Fibroblast of the aortic adventitia (primary cell): Measurements from ENCODE around the gene IFNGR2. TPM values are rescaled to one million over a fixed set of nuclear protein-coding genes. Genes with fewer than 3 reads are reported as not detected.

Source experiments
- DNase-seq: peaks from one replicate; pipeline ENCODE4 v3.0.0-alpha.2; 2010; ENCODE audit warnings: low read depth
- H3K4me3 ChIP-seq: 2 replicates; pipeline ENCODE4 v1.5.1; 2011; ENCODE audit warnings: low read depth, mild to moderate bottlenecking, control low read depth, low read length, moderate library complexity
- total RNA-seq: library from RNA; depleted of rRNA; stranded (reverse); fragments of >200 nt; gene quantifications from 2 replicates; pipeline ENCODE4 v1.2.3, GENCODE V29; 2012; ENCODE audit warnings: low replicate concordance
- TF ChIP-seq, protein P1 (sequence below): IDR thresholded peaks from 2 replicates; pipeline ENCODE4 v1.5.1; 2011; ENCODE audit warnings: mild to moderate bottlenecking, low read length, control low read depth, inconsistent platforms; ENCODE audit not compliant: insufficient read depth

IFNGR2 gene
- total RNA-seq, 1 donor: 64.2 TPM

DNA sequence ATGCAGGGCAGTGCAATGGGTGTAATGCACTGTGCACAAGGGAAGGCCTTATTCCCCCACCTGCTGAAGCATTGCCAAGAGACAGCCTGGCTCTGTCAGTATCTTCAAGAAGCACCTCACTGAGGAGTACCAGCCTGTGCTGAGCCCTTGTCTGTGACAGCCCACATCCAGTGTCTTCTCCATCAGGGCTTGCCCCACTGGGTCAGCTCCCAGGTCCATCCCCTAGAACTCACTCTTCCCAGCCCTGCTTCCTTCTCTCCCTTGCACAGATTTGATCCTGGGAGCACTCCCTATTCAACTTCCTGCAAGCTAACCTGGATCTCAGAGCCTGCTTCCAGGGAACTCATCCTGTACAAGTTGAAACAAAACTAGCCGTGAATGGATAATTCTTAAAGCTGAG lies 33.6 kb upstream of the IFNGR2 start:
- no peak for DNase-seq
- H3K4me3 ChIP-seq: no peak overlapping the region
- TF ChIP-seq, protein P1, sequence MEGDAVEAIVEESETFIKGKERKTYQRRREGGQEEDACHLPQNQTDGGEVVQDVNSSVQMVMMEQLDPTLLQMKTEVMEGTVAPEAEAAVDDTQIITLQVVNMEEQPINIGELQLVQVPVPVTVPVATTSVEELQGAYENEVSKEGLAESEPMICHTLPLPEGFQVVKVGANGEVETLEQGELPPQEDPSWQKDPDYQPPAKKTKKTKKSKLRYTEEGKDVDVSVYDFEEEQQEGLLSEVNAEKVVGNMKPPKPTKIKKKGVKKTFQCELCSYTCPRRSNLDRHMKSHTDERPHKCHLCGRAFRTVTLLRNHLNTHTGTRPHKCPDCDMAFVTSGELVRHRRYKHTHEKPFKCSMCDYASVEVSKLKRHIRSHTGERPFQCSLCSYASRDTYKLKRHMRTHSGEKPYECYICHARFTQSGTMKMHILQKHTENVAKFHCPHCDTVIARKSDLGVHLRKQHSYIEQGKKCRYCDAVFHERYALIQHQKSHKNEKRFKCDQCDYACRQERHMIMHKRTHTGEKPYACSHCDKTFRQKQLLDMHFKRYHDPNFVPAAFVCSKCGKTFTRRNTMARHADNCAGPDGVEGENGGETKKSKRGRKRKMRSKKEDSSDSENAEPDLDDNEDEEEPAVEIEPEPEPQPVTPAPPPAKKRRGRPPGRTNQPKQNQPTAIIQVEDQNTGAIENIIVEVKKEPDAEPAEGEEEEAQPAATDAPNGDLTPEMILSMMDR: no peak

DNA sequence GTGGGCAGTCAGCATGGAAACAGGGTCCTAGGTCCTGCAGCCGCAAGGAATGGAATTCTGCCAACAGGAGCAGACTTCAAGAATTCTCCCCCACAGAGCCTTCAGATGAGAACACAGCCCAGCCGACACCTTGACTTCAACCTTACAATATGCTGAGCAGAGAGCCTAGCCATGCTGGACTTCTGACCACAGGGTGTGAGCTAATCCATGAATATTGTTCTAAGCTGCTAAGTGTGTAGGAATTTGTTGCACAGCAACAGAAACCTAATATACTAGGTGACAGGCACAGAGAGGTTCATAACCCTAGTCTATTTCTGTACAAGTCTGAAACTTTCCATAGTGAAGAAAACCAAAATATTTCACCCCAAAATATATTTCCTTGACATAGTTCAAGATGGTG lies 32.9 kb upstream of the IFNGR2 start:
- DNase-seq: no peak
- TF ChIP-seq, protein P1: no peak
- no peak overlapping the region for H3K4me3 ChIP-seq

DNA sequence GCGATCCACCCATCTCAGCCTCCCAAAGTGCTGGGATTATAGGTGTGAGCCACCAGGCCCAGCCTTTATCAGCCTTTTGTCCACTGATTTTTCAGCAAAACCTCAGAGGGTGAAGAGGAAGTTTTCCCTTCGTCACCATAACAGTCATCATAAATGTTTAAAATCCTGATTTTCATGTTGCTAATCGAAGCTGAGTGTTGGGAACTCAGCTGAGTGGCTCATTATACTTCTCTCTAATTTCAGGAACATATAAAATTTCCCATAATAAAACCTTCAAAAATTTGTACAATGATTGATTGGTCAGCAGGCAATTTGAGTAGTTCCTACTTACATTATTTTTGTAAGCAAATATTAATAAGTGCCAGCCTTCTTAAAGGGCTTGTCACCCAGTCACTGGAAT lies 31.8 kb upstream of the IFNGR2 start:
- TF ChIP-seq, protein P1: no peak
- no peak overlapping the region for H3K4me3 ChIP-seq
- DNase-seq: no peak

DNA sequence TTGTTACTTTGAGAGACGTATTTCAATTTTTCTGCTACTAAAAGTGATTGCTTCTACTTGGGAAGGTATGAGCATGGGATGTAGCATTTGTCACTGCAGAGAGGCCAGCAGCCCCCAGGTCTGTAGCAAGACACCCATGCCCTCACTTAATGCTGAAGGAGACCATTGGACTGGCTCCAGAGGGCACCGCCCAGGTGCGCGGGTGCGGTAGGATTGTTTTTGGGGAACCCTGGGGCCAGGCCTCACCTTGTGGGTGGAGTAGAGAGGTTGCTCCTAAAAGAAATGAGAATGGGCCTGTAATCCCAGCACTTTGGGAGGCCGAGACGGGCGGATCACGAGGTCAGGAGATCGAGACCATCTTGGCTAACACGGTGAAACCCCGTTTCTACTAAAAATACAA lies 30.6 kb upstream of the IFNGR2 start:
- no peak for DNase-seq
- H3K4me3 ChIP-seq: no peak overlapping the region
- TF ChIP-seq, protein P1: no peak

DNA sequence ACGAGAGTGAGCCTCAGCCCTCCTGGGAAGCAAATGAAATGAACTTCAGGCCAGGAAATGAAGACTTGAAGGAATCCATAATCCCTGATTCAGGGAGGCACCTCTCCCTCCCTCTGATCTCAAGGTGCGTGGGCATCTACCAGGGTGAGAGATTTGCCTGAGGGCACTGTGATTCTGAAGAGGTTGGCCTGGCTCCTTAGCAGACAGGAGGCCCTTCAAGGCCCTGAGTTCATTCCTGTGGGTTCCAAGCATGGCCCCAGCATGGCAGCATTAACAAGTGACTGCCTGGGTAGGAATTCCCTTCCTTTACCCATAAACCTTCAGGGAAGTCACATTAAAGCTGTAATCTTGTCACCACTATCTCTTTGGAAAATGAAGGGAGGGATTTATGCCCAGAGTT lies 29.8 kb upstream of the IFNGR2 start:
- TF ChIP-seq, protein P1: no peak
- no peak overlapping the region for H3K4me3 ChIP-seq
- no peak for DNase-seq

DNA sequence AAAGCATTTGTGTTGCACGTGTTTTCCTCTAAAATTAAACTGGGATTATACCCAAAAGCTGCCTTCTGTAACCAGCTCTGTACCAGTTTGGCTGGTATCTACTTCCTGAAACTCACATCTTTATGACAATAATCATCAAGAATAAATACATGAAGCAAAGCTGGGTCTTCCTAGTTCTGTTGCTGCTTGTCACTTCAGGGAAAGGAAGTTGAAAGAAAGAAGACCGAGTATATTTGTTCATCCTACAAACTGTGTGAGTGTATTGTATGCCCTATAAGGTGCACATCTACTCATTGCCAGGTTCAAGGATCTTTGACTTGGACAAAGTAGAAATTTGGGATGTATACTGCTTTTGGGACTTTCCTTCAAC lies 29.1 kb upstream of the IFNGR2 start:
- no peak for DNase-seq
- TF ChIP-seq, protein P1: no peak
- no peak overlapping the region for H3K4me3 ChIP-seq

DNA sequence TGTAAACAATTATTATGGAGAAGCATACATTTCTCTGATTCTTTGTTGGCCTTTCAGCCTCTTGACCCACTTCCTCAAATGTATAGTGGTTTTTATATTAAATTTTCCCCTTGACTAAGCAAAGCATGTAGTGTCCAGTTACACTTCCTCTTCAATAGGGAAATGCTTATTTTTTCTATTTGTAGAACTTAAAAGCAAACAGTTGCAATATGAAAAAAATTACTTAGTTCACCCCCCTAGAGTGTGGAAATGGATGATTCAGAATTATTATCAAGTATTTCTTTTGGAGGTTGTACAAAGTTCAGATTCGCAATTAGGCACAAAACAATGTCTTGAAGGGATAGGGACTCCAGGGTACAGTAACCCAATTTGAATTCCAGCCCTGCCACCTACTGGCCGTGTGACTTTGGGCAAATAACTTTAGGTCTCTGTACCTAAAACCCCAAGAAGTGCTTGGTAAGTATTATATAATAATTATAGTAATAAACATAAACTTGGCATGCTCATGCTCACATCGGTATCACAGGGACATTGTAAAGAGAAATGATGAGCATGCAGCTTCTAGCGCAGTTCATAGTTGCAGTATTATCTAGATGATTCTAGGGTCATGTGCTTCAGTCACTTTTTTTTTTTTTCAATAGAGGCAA lies 28.6 kb upstream of the IFNGR2 start:
- no peak overlapping the region for H3K4me3 ChIP-seq
- peak; percentile 85 for DNase-seq
- TF ChIP-seq, protein P1: peak; percentile 70
